ENCODE measurements around the gene ZNF462. TPM values are rescaled to one million over a fixed set of nuclear protein-coding genes. Genes with fewer than 3 reads are reported as not detected.

Gene ZNF462
- total RNA-seq, 4 donors from 2014 or later, result 18.6 to 37.1 (median 27.3) TPM

GRCh38 chr9:106932178-106932577 lies 69.2 kb downstream of the ZNF462 start:
- Histone ChIP-seq H3K4me3 (no peak overlapping the region), H3K4me1 (peaks cover 0 to 13% (median 3%) of the 10 kb centered on the region in 4 donors), H3K27me3 (no peaks in the 10 kb centered on the region), H3K27ac (no peak overlapping the region), H3K36me3 (peaks cover 0 to 91% (median 2%) of the 10 kb centered on the region in 3 donors), H3K9me3 (no peaks in the 10 kb centered on the region)
- no peak for DNase-seq (ENCODE audit: low spot score in 2 of 2)
- 93 to 95% methylated on average over 9 to 10 of the region's 10 CpGs for WGBS, 2 donors
- no peak for TF ChIP-seq EP300 (IDR thresholded peaks at IDR 0.05)
- TF ChIP-seq POLR2A (IDR thresholded peaks at IDR 0.05), result no peak
- TF ChIP-seq CTCF (IDR thresholded peaks at IDR 0.05), result no peak

GRCh38 chr9:106932675-106933074 lies 69.7 kb downstream of the ZNF462 start:
- peaks cover 0 to 86% (median 0%) of the 10 kb centered on the region in 3 donors for H3K36me3 ChIP-seq
- no peak overlapping the region for H3K4me3 ChIP-seq
- peaks cover 0 to 13% (median 3%) of the 10 kb centered on the region in 4 donors for H3K4me1 ChIP-seq
- H3K9me3 ChIP-seq, result no peaks in the 10 kb centered on the region
- no peak for TF ChIP-seq EP300 (IDR thresholded peaks at IDR 0.05)
- TF ChIP-seq POLR2A (IDR thresholded peaks at IDR 0.05), result no peak
- TF ChIP-seq CTCF (IDR thresholded peaks at IDR 0.05), result no peak
- DNase-seq (ENCODE audit: low spot score in 2 of 2), result no peak
- no peak overlapping the region for H3K27ac ChIP-seq
- no peaks in the 10 kb centered on the region for H3K27me3 ChIP-seq
- WGBS, 2 donors, result 94 to 98% methylated on average over 3 of the region's 3 CpGs

- peaks cover 0 to 13% (median 3%) of the 10 kb centered on the region in 4 donors for H3K4me1 ChIP-seq
- H3K27me3 ChIP-seq, result no peaks in the 10 kb centered on the region
- no peak overlapping the region for H3K27ac ChIP-seq
- DNase-seq (ENCODE audit: low spot score in 2 of 2), result no peak
- H3K36me3 ChIP-seq, result peaks cover 0 to 86% (median 0%) of the 10 kb centered on the region in 3 donors
- TF ChIP-seq CTCF (IDR thresholded peaks at IDR 0.05) (no peak), POLR2A (IDR thresholded peaks at IDR 0.05) (no peak), EP300 (IDR thresholded peaks at IDR 0.05) (no peak)
- 67 to 71% methylated on average over 2 of the region's 2 CpGs for WGBS, 2 donors
- H3K4me3 ChIP-seq, result no peak overlapping the region
- H3K9me3 ChIP-seq, result no peaks in the 10 kb centered on the region
These were observed 70.5 kb downstream of the ZNF462 start for GRCh38 chr9:106933470-106933869.

GRCh38 chr9:106934442-106935238 lies 71.7 kb downstream of the ZNF462 start:
- TF ChIP-seq CTCF (IDR thresholded peaks at IDR 0.05), result no peak
- no peak for TF ChIP-seq POLR2A (IDR thresholded peaks at IDR 0.05)
- no peak for TF ChIP-seq EP300 (IDR thresholded peaks at IDR 0.05)

GRCh38 chr9:106936680-106937079 lies 73.7 kb downstream of the ZNF462 start:
- peaks cover 0 to 90% (median 0%) of the 10 kb centered on the region in 3 donors for H3K36me3 ChIP-seq
- H3K4me3 ChIP-seq, result no peak overlapping the region
- no peak for DNase-seq (ENCODE audit: low spot score in 2 of 2)
- no peak for TF ChIP-seq CTCF (IDR thresholded peaks at IDR 0.05)
- no peak for TF ChIP-seq EP300 (IDR thresholded peaks at IDR 0.05)
- no peak for TF ChIP-seq POLR2A (IDR thresholded peaks at IDR 0.05)
- no peaks in the 10 kb centered on the region for H3K27me3 ChIP-seq
- no peak overlapping the region for H3K27ac ChIP-seq
- WGBS, 2 donors, result 93 to 99% methylated on average over 3 of the region's 3 CpGs
- H3K9me3 ChIP-seq, result no peaks in the 10 kb centered on the region
- H3K4me1 ChIP-seq, result no peaks in the 10 kb centered on the region

More at GRCh38 chr9:106934442-106935238, 71.7 kb downstream of the ZNF462 start:
- no peaks in the 10 kb centered on the region for H3K9me3 ChIP-seq
- 89 to 90% methylated on average over 5 of the region's 5 CpGs for WGBS, 2 donors
- peaks cover 0 to 87% (median 0%) of the 10 kb centered on the region in 3 donors for H3K36me3 ChIP-seq
- H3K27me3 ChIP-seq, result no peaks in the 10 kb centered on the region
- no peak for DNase-seq (ENCODE audit: low spot score in 2 of 2)
- no peak overlapping the region for H3K4me3 ChIP-seq
- peaks cover 0 to 6% (median 1%) of the 10 kb centered on the region in 4 donors for H3K4me1 ChIP-seq
- H3K27ac ChIP-seq, result no peak overlapping the region

Measured in tibial nerve (tissue), 4 donors.